ENCODE data around the gene OR5AC2. TPM values are rescaled to one million over a fixed set of nuclear protein-coding genes. Genes with fewer than 3 reads are reported as not detected.
A peak's percentile ranks its signal among the peaks of the same experiment; 100 is the strongest.

Gene OR5AC2, protein sequence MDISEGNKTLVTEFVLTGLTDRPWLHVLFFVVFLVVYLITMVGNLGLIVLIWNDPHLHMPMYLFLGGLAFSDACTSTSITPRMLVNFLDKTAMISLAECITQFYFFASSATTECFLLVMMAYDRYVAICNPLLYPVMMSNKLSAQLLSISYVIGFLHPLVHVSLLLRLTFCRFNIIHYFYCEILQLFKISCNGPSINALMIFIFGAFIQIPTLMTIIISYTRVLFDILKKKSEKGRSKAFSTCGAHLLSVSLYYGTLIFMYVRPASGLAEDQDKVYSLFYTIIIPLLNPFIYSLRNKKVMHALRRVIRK
- not detected for polyA plus RNA-seq (2012; ENCODE audit: low read depth, missing spikeins)

- no peak for FAIRE-seq
- no peak for TF ChIP-seq PAX5 (IDR thresholded peaks at IDR 0.05; ENCODE audit: insufficient read depth, low read length, severe bottlenecking)
- no peak for TF ChIP-seq POLR2AphosphoS5 (IDR thresholded peaks at IDR 0.05; ENCODE audit: low read depth, low read length)
- TF ChIP-seq TAF1 (IDR thresholded peaks at IDR 0.05; ENCODE audit: low read depth, low read length) = no peak
- TF ChIP-seq POU2F2 (IDR thresholded peaks at IDR 0.05; ENCODE audit: low read depth, low read length) = no peak
- no peak for TF ChIP-seq SPI1 (IDR thresholded peaks at IDR 0.05; ENCODE audit: low read depth, low read length)
- TF ChIP-seq POLR2A (IDR thresholded peaks at IDR 0.05; ENCODE audit: low read depth, low read length) = no peak
- no peak for DNase-seq (ENCODE audit: insufficient read length, low spot score)
These were observed at the start of gene OR5AC2 for GRCh38 chr3:98086873-98087272. OR5AC2 (plus strand) TSS chr3:98087173; CDS start chr3:98087173, 0 bp downstream.

GRCh38 chr3:98038286-98038685 lies 48.7 kb upstream of the OR5AC2 start:
- TF ChIP-seq PAX5 (IDR thresholded peaks at IDR 0.05; ENCODE audit: insufficient read depth, low read length, severe bottlenecking) (no peak), TAF1 (IDR thresholded peaks at IDR 0.05; ENCODE audit: low read depth, low read length) (no peak), POU2F2 (IDR thresholded peaks at IDR 0.05; ENCODE audit: low read depth, low read length) (no peak), SPI1 (IDR thresholded peaks at IDR 0.05; ENCODE audit: low read depth, low read length) (no peak), POLR2AphosphoS5 (IDR thresholded peaks at IDR 0.05; ENCODE audit: low read depth, low read length) (no peak), POLR2A (IDR thresholded peaks at IDR 0.05; ENCODE audit: low read depth, low read length) (no peak)
- FAIRE-seq = no peak
- DNase-seq (ENCODE audit: insufficient read length, low spot score) = no peak

GRCh38 chr3:98038876-98039275 lies 48.1 kb upstream of the OR5AC2 start:
- FAIRE-seq (no peak), DNase-seq (ENCODE audit: insufficient read length, low spot score) (no peak)
- TF ChIP-seq TAF1 (IDR thresholded peaks at IDR 0.05; ENCODE audit: low read depth, low read length) = no peak
- TF ChIP-seq POLR2A (IDR thresholded peaks at IDR 0.05; ENCODE audit: low read depth, low read length) = no peak
- TF ChIP-seq POU2F2 (IDR thresholded peaks at IDR 0.05; ENCODE audit: low read depth, low read length) = no peak
- TF ChIP-seq PAX5 (IDR thresholded peaks at IDR 0.05; ENCODE audit: insufficient read depth, low read length, severe bottlenecking) = no peak
- no peak for TF ChIP-seq POLR2AphosphoS5 (IDR thresholded peaks at IDR 0.05; ENCODE audit: low read depth, low read length)

GRCh38 chr3:98039322-98040024 lies 47.5 kb upstream of the OR5AC2 start:
- FAIRE-seq (peak; percentile 97), DNase-seq (ENCODE audit: insufficient read length, low spot score) (peak; percentile 2)
- no peak for TF ChIP-seq POLR2AphosphoS5 (IDR thresholded peaks at IDR 0.05; ENCODE audit: low read depth, low read length)
- no peak for TF ChIP-seq POLR2A (IDR thresholded peaks at IDR 0.05; ENCODE audit: low read depth, low read length)
- peak; percentile 13; the same call in 1 of the 2 replicates for TF ChIP-seq SPI1 (IDR thresholded peaks at IDR 0.05; ENCODE audit: low read depth, low read length)
- TF ChIP-seq POU2F2 (IDR thresholded peaks at IDR 0.05; ENCODE audit: low read depth, low read length) = 0 out of 2 replicates have a peak, but pooled peaks have one; percentile 33

DNA sequence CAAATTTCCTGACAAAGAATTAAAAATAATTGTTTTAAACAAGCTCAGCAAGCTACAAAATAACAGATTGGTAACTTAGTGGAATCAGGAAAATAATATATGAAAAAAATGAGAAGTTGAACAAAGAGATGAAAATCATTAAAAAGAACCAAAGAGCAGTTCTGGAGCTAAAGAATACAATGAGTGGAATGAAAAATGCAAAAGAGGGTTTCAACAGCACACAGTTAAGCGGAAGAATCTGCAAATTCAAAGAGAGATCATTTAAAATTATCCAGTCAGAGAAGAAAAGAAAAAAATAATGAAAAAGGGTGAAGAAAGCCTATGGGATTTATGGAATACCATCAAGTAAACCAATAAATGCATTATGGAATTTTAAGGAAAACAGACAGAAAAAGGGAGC lies 45.6 kb upstream of the OR5AC2 start:
- DNase-seq (ENCODE audit: insufficient read length, low spot score) (no peak), FAIRE-seq (no peak)
- TF ChIP-seq POLR2AphosphoS5 (IDR thresholded peaks at IDR 0.05; ENCODE audit: low read depth, low read length) = no peak
- TF ChIP-seq SPI1 (IDR thresholded peaks at IDR 0.05; ENCODE audit: low read depth, low read length) = no peak
- TF ChIP-seq POLR2A (IDR thresholded peaks at IDR 0.05; ENCODE audit: low read depth, low read length) = no peak
- TF ChIP-seq TAF1 (IDR thresholded peaks at IDR 0.05; ENCODE audit: low read depth, low read length) = no peak
- no peak for TF ChIP-seq PAX5 (IDR thresholded peaks at IDR 0.05; ENCODE audit: insufficient read depth, low read length, severe bottlenecking)
- no peak for TF ChIP-seq POU2F2 (IDR thresholded peaks at IDR 0.05; ENCODE audit: low read depth, low read length)

DNA sequence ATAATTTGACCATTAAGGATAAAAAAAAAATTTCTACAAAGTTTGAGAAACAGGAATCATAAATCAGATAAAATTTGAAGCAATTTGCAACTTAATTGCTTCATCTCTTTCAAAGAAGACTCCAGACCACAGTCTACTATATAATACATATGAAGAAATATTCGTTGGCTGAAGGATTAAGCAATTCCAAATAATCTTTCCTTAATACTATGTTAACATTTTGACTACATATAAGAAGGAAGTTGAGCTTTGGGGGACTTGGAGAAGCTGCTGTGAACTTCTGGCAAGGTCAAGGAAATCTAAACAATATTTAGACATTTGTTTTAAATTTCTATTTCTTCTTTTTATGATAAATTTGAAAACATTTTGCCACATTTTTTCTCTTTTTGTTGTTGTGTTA lies 38.4 kb upstream of the OR5AC2 start:
- TF ChIP-seq TAF1 (IDR thresholded peaks at IDR 0.05; ENCODE audit: low read depth, low read length) (no peak), POU2F2 (IDR thresholded peaks at IDR 0.05; ENCODE audit: low read depth, low read length) (no peak), POLR2AphosphoS5 (IDR thresholded peaks at IDR 0.05; ENCODE audit: low read depth, low read length) (no peak), PAX5 (IDR thresholded peaks at IDR 0.05; ENCODE audit: insufficient read depth, low read length, severe bottlenecking) (no peak), SPI1 (IDR thresholded peaks at IDR 0.05; ENCODE audit: low read depth, low read length) (no peak), POLR2A (IDR thresholded peaks at IDR 0.05; ENCODE audit: low read depth, low read length) (no peak)
- no peak for DNase-seq (ENCODE audit: insufficient read length, low spot score)
- FAIRE-seq = no peak

- no peak for FAIRE-seq
- TF ChIP-seq POLR2AphosphoS5 (IDR thresholded peaks at IDR 0.05; ENCODE audit: low read depth, low read length) = no peak
- no peak for DNase-seq (ENCODE audit: insufficient read length, low spot score)
These were observed 37.7 kb upstream of the OR5AC2 start for GRCh38 chr3:98049271-98049670.

DNA sequence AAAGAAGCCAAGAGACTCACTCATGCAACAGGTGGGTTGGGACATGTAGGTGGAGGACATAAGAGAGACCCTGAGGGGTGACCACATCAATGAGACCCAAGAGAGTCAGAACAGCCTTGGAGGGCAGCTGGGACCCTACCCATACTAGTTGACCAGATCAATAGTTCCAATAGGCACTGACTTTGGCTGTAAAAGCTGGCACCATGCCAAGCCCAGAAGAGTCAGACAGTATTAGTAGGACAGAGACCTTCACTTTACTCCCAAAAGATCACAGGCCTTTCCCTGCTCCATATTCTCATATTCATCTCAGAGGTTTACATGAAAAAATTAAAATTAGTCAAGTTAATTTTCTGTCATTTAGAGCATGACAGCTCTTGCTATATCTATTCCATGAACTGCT lies 30.9 kb upstream of the OR5AC2 start:
- no peak for DNase-seq (ENCODE audit: insufficient read length, low spot score)
- FAIRE-seq = no peak
- TF ChIP-seq PAX5 (IDR thresholded peaks at IDR 0.05; ENCODE audit: insufficient read depth, low read length, severe bottlenecking) = no peak

- DNase-seq (ENCODE audit: insufficient read length, low spot score) (no peak), FAIRE-seq (no peak)
- TF ChIP-seq TAF1 (IDR thresholded peaks at IDR 0.05; ENCODE audit: low read depth, low read length) (no peak), POLR2A (IDR thresholded peaks at IDR 0.05; ENCODE audit: low read depth, low read length) (no peak), POLR2AphosphoS5 (IDR thresholded peaks at IDR 0.05; ENCODE audit: low read depth, low read length) (no peak), POU2F2 (IDR thresholded peaks at IDR 0.05; ENCODE audit: low read depth, low read length) (no peak), PAX5 (IDR thresholded peaks at IDR 0.05; ENCODE audit: insufficient read depth, low read length, severe bottlenecking) (no peak), SPI1 (IDR thresholded peaks at IDR 0.05; ENCODE audit: low read depth, low read length) (no peak)
These were observed 29.3 kb upstream of the OR5AC2 start for GRCh38 chr3:98057631-98058030.
